Measurements from ENCODE around the gene THSD4.

THSD4 gene

GRCh38 chr15:71628988-71629770 lies 513.9 kb downstream of the THSD4 start:
- DNase-seq (ENCODE audit: low read depth) = no peak

GRCh38 chr15:71629781-71630474 lies 514.7 kb downstream of the THSD4 start:
- peak; percentile 71 for DNase-seq (ENCODE audit: low read depth)

- DNase-seq (ENCODE audit: low read depth) = no peak
Observed at GRCh38 chr15:71630475-71630809, 515.2 kb downstream of the THSD4 start.

GRCh38 chr15:71632576-71633195 lies 517.4 kb downstream of the THSD4 start:
- DNase-seq (ENCODE audit: low read depth) = peak; percentile 90

- DNase-seq (ENCODE audit: low read depth) = peak; percentile 85
Observed at GRCh38 chr15:71634820-71635560, 519.7 kb downstream of the THSD4 start.

GRCh38 chr15:71635735-71636134 lies 520.5 kb downstream of the THSD4 start:
- DNase-seq (ENCODE audit: low read depth) = no peak

- DNase-seq (ENCODE audit: low read depth) = no peak
Observed at GRCh38 chr15:71638876-71639275, 523.6 kb downstream of the THSD4 start.

GRCh38 chr15:71639471-71639870 lies 524.2 kb downstream of the THSD4 start:
- DNase-seq (ENCODE audit: low read depth) = no peak

- DNase-seq (ENCODE audit: low read depth) = no peak
Observed at GRCh38 chr15:71643918-71644317, 528.6 kb downstream of the THSD4 start.

- no peak for DNase-seq (ENCODE audit: low read depth)
Observed at GRCh38 chr15:71646767-71647486, 531.7 kb downstream of the THSD4 start.

GRCh38 chr15:71647487-71647808 lies 532.2 kb downstream of the THSD4 start:
- DNase-seq (ENCODE audit: low read depth) = peak; percentile 38

GRCh38 chr15:71648095-71648494 lies 532.8 kb downstream of the THSD4 start:
- no peak for DNase-seq (ENCODE audit: low read depth)

GRCh38 chr15:71649894-71650293 lies 534.6 kb downstream of the THSD4 start:
- no peak for DNase-seq (ENCODE audit: low read depth)

GRCh38 chr15:71650603-71651002 lies 535.3 kb downstream of the THSD4 start:
- no peak for DNase-seq (ENCODE audit: low read depth)

GRCh38 chr15:71651750-71652186 lies 536.5 kb downstream of the THSD4 start:
- peak; percentile 86 for DNase-seq (ENCODE audit: low read depth)

- no peak for DNase-seq (ENCODE audit: low read depth)
Observed at GRCh38 chr15:71654042-71654719, 538.9 kb downstream of the THSD4 start.

GRCh38 chr15:71654720-71655174 lies 539.5 kb downstream of the THSD4 start:
- no peak for DNase-seq (ENCODE audit: low read depth)

- no peak for DNase-seq (ENCODE audit: low read depth)
Observed at GRCh38 chr15:71656425-71656824, 541.2 kb downstream of the THSD4 start.

GRCh38 chr15:71657141-71657540 lies 541.9 kb downstream of the THSD4 start:
- no peak for DNase-seq (ENCODE audit: low read depth)

- no peak for DNase-seq (ENCODE audit: low read depth)
Observed at GRCh38 chr15:71658036-71658435, 542.8 kb downstream of the THSD4 start.

All from fibroblast of gingiva (primary cell).